HEK293 (cell line): Measurements from ENCODE around the gene CIRBP.

Source experiments
- CTCF ChIA-PET: fragments of 350-600 bp; formaldehyde crosslinking; extraction: SDS; loops from one replicate; lab custom pipeline; 2021; ENCODE audit warnings: antibody characterized with exemption; lab: Yijun Ruan, JAX
- POLR2A ChIA-PET: fragments of 300-600 bp; formaldehyde crosslinking; extraction: SDS; loops from one replicate; lab custom pipeline; 2020; ENCODE audit warnings: antibody characterized with exemption, inconsistent platforms; lab: Yijun Ruan, JAX
- H3K27ac ChIP-seq: fragments of 200-500 bp; sonication (Bioruptor generic); 2 replicates; pipeline ENCODE4 v1.5.1; 2014; ENCODE audit warnings: low read depth, low read length, control low read depth, inconsistent platforms; ENCODE audit errors: extremely low read depth
- H3K36me3 ChIP-seq, 2 experiments: fragments of 200-500 bp in 1 of 2; sonication (Bioruptor generic) in 1 of 2; 1 replicate in 1 of 2; 2 replicates in 1 of 2; pipeline ENCODE4 v1.5.1; 2014 to 2017; ENCODE audit warnings: inconsistent platforms in 2 of 2, low read length in 2 of 2; ENCODE audit not compliant: control insufficient read depth in 2 of 2, insufficient read depth in 1 of 2
- H3K4me1 ChIP-seq: fragments of 200-500 bp; sonication (Bioruptor generic); 2 replicates; pipeline ENCODE4 v1.5.1; 2014; ENCODE audit warnings: mild to moderate bottlenecking, low read length, inconsistent platforms; ENCODE audit not compliant: control insufficient read depth, insufficient read depth
- H3K4me3 ChIP-seq: 2 replicates; pipeline ENCODE4 v1.5.1; 2011; ENCODE audit warnings: low read depth, mild to moderate bottlenecking, control low read depth, low read length, moderate library complexity
- H3K9me3 ChIP-seq: fragments of 200-500 bp; sonication (Bioruptor generic); 2 replicates; pipeline ENCODE4 v1.5.1; 2014; ENCODE audit warnings: low read depth, low read length, inconsistent platforms; ENCODE audit not compliant: control insufficient read depth, insufficient read depth
- EGR2 ChIP-seq: fragments of 450-650 bp; formaldehyde crosslinking; IDR thresholded peaks from 2 replicates; pipeline ENCODE4 v1.5.1; 2016; ENCODE audit warnings: low read depth, missing biosample characterization, missing genetic modification characterization
- GFI1B ChIP-seq: fragments of 450-650 bp; formaldehyde crosslinking; IDR thresholded peaks from 2 replicates; pipeline ENCODE4 v1.5.1; 2016; ENCODE audit warnings: missing biosample characterization, missing genetic modification characterization
- GLIS1 ChIP-seq: fragments of 450-650 bp; formaldehyde crosslinking; IDR thresholded peaks from 2 replicates; pipeline ENCODE4 v1.5.1; 2016; ENCODE audit warnings: missing biosample characterization, missing genetic modification characterization
- GLIS2 ChIP-seq: fragments of 450-650 bp; formaldehyde crosslinking; IDR thresholded peaks from 2 replicates; pipeline ENCODE4 v1.5.1; 2016; ENCODE audit warnings: missing biosample characterization, missing genetic modification characterization
- KLF8 ChIP-seq: fragments of 450-650 bp; formaldehyde crosslinking; IDR thresholded peaks from 2 replicates; pipeline ENCODE4 v1.5.1; 2016; ENCODE audit warnings: missing biosample characterization, missing genetic modification characterization
- OSR2 ChIP-seq: fragments of 450-650 bp; formaldehyde crosslinking; IDR thresholded peaks from 2 replicates; pipeline ENCODE4 v1.5.1; 2016; ENCODE audit warnings: missing biosample characterization, missing genetic modification characterization
- PATZ1 ChIP-seq: fragments of 450-650 bp; formaldehyde crosslinking; IDR thresholded peaks from 2 replicates; pipeline ENCODE4 v1.5.1; 2016; ENCODE audit warnings: missing biosample characterization, missing genetic modification characterization
- PRDM10 ChIP-seq: fragments of 450-650 bp; formaldehyde crosslinking; IDR thresholded peaks from 2 replicates; pipeline ENCODE4 v1.5.1; 2016; ENCODE audit warnings: missing biosample characterization, missing genetic modification characterization
- SCRT2 ChIP-seq: fragments of 450-650 bp; formaldehyde crosslinking; IDR thresholded peaks from 2 replicates; pipeline ENCODE4 v1.5.1; 2016; ENCODE audit warnings: missing biosample characterization, missing genetic modification characterization
- SP7 ChIP-seq: fragments of 450-650 bp; formaldehyde crosslinking; IDR thresholded peaks from 2 replicates; pipeline ENCODE4 v1.5.1; 2016; ENCODE audit warnings: missing biosample characterization, missing genetic modification characterization
- ZBTB10 ChIP-seq: fragments of 450-650 bp; formaldehyde crosslinking; IDR thresholded peaks from 2 replicates; pipeline ENCODE4 v1.5.1; 2016; ENCODE audit warnings: missing biosample characterization, missing genetic modification characterization
- ZBTB17 ChIP-seq: fragments of 450-650 bp; formaldehyde crosslinking; IDR thresholded peaks from 2 replicates; pipeline ENCODE4 v1.5.1; 2016; ENCODE audit warnings: missing biosample characterization, missing genetic modification characterization
- ZBTB8A ChIP-seq: fragments of 450-650 bp; formaldehyde crosslinking; IDR thresholded peaks from 2 replicates; pipeline ENCODE4 v1.5.1; 2016; ENCODE audit warnings: missing biosample characterization, missing genetic modification characterization
- ZEB2 ChIP-seq: fragments of 450-650 bp; formaldehyde crosslinking; IDR thresholded peaks from 2 replicates; pipeline ENCODE4 v1.5.1; 2016; ENCODE audit warnings: missing biosample characterization, missing genetic modification characterization
- ZFHX2 ChIP-seq: fragments of 450-650 bp; formaldehyde crosslinking; conservative IDR thresholded peaks from 2 replicates; pipeline ENCODE4 v1.5.1; 2016; ENCODE audit warnings: missing biosample characterization, missing genetic modification characterization
- ZFP3 ChIP-seq: fragments of 450-650 bp; formaldehyde crosslinking; IDR thresholded peaks from 2 replicates; pipeline ENCODE4 v1.5.1; 2016; ENCODE audit warnings: low read depth, missing biosample characterization, missing genetic modification characterization
- ZNF157 ChIP-seq: fragments of 450-650 bp; formaldehyde crosslinking; IDR thresholded peaks from 2 replicates; pipeline ENCODE4 v1.5.1; 2016; ENCODE audit warnings: missing biosample characterization, missing genetic modification characterization
- ZNF24 ChIP-seq: fragments of 450-650 bp; formaldehyde crosslinking; IDR thresholded peaks from 2 replicates; pipeline ENCODE4 v1.5.1; 2016; ENCODE audit warnings: missing biosample characterization, missing genetic modification characterization
- ZNF274 ChIP-seq, 2 experiments: fragments of 200-500 bp in 1 of 2; fragments of 450-650 bp in 1 of 2; sonication (Bioruptor generic) in 1 of 2; formaldehyde crosslinking in 1 of 2; IDR thresholded peaks; 2 replicates each; pipeline versions ENCODE4 v1.5.1 to v1.6.1; 2014 to 2016; ENCODE audit warnings: borderline replicate concordance in 1 of 2, inconsistent platforms in 1 of 2, low read length in 1 of 2, missing biosample characterization in 1 of 2, missing genetic modification characterization in 1 of 2
- ZNF341 ChIP-seq: fragments of 450-650 bp; formaldehyde crosslinking; IDR thresholded peaks from 2 replicates; pipeline ENCODE4; 2016; ENCODE audit warnings: low read depth, missing biosample characterization, missing genetic modification characterization
- ZNF473 ChIP-seq: fragments of 450-650 bp; formaldehyde crosslinking; IDR thresholded peaks from 2 replicates; pipeline ENCODE4 v1.5.1; 2017; ENCODE audit warnings: missing biosample characterization, missing genetic modification characterization
- ZNF585B ChIP-seq: fragments of 450-650 bp; formaldehyde crosslinking; IDR thresholded peaks from 2 replicates; pipeline ENCODE4 v1.5.1; 2016; ENCODE audit warnings: missing biosample characterization, missing genetic modification characterization
- ZNF610 ChIP-seq: fragments of 450-650 bp; formaldehyde crosslinking; IDR thresholded peaks from 2 replicates; pipeline ENCODE4 v1.5.1; 2016; ENCODE audit warnings: missing biosample characterization, missing genetic modification characterization, borderline replicate concordance
- ZNF629 ChIP-seq: fragments of 450-650 bp; formaldehyde crosslinking; IDR thresholded peaks from 2 replicates; pipeline ENCODE4 v1.5.1; 2017; ENCODE audit warnings: missing biosample characterization, missing genetic modification characterization
- ZNF645 ChIP-seq: fragments of 450-650 bp; formaldehyde crosslinking; IDR thresholded peaks from 2 replicates; pipeline ENCODE4; 2016; ENCODE audit warnings: missing biosample characterization, missing genetic modification characterization
- ZNF768 ChIP-seq: fragments of 450-650 bp; formaldehyde crosslinking; IDR thresholded peaks from 2 replicates; pipeline ENCODE4 v1.5.1; 2018; ENCODE audit warnings: missing biosample characterization, mild to moderate bottlenecking, missing genetic modification characterization
- ZSCAN16 ChIP-seq: fragments of 450-650 bp; formaldehyde crosslinking; IDR thresholded peaks from 2 replicates; pipeline ENCODE4 v1.5.1; 2016; ENCODE audit warnings: missing biosample characterization, missing genetic modification characterization
- ZSCAN23 ChIP-seq: fragments of 450-650 bp; formaldehyde crosslinking; IDR thresholded peaks from 2 replicates; pipeline ENCODE4 v1.5.1; 2016; ENCODE audit warnings: missing biosample characterization, missing genetic modification characterization
- ZXDB ChIP-seq: fragments of 450-650 bp; formaldehyde crosslinking; IDR thresholded peaks from 2 replicates; pipeline ENCODE4 v1.5.1; 2016; ENCODE audit warnings: missing biosample characterization, missing genetic modification characterization

Gene CIRBP

GRCh38 chr19:1267477-1268225, 1.5 kb upstream of the CIRBP start:
- ChIA-PET POLR2A (interaction anchor here (3.2 to 7.7 kb wide), 2 partner anchors 11 to 23 kb away, joined by 128 to 407 read pairs; no protein-coding TSS in a partner anchor), CTCF (interaction anchor here (0.6 to 11.3 kb wide), 9 partner anchors 10 to 152 kb away, joined by 3 to 299 read pairs (median 6); partner anchors contain the start of gene ATP5F1D)
- H3K27ac ChIP-seq: no peak overlapping the region
- peaks cover 4 to 29% of the 10 kb centered on the region in 2 experiments; a peak in 2 of 3 replicates for H3K36me3 ChIP-seq
- no peaks in the 10 kb centered on the region for H3K9me3 ChIP-seq
- peaks cover 20% of the 10 kb centered on the region for H3K4me1 ChIP-seq
- H3K4me3 ChIP-seq: no peak overlapping the region
- TF ChIP-seq ZBTB8A (peak; percentile 89), ZNF768 (tag by site-specific recombination) (no peak), ZNF157 (tag by site-specific recombination) (no peak), ZNF24 (tag by site-specific recombination) (peak; percentile 100), ZNF629 (tag by site-specific recombination) (peak; percentile 59), ZSCAN16 (tag by site-specific recombination) (peak; percentile 92), ZNF610 (tag by site-specific recombination) (peak; percentile 91; the same call in 1 of the 2 replicates), EGR2 (peak; percentile 58; the same call in 1 of the 2 replicates), ZSCAN23 (tag by site-specific recombination) (no peak), PRDM10 (tag by site-specific recombination) (peak; percentile 44; the same call in 1 of the 2 replicates), ZNF645 (tag by site-specific recombination) (no peak), GFI1B (tag by site-specific recombination) (no peak), ZNF274 (IDR thresholded peaks at IDR 0.05; ENCODE audit: low read length) (no peak), ZNF274 (tag by site-specific recombination; IDR thresholded peaks at IDR 0.05; ENCODE audit: borderline replicate concordance) (no peak), PATZ1 (tag by site-specific recombination) (peak; percentile 97), ZFP3 (no peak), ZNF473 (tag by site-specific recombination) (no peak), ZBTB10 (tag by site-specific recombination) (peak; percentile 76; the same call in 1 of the 2 replicates), ZFHX2 (tag by site-specific recombination) (peak; percentile 27), ZNF341 (peak; percentile 36), ZEB2 (tag by site-specific recombination) (peak; percentile 73; the same call in 1 of the 2 replicates), KLF8 (tag by site-specific recombination) (peak; percentile 61), ZBTB17 (tag by site-specific recombination) (peak; percentile 40; the same call in 1 of the 2 replicates), GLIS1 (tag by site-specific recombination) (peak; percentile 34), GLIS2 (peak; percentile 72), SP7 (tag by site-specific recombination) (peak; percentile 58), ZXDB (tag by site-specific recombination) (peak; percentile 56; the same call in 1 of the 2 replicates), OSR2 (tag by site-specific recombination) (peak; percentile 25; the same call in 1 of the 2 replicates), ZNF585B (tag by site-specific recombination) (no peak), SCRT2 (no peak)
